ENCODE measurements around the gene MYCN. TPM values are rescaled to one million over a fixed set of nuclear protein-coding genes. Genes with fewer than 3 reads are reported as not detected.

The MYCN gene
- 0.32 TPM in 1 of 2 replicates, not detected in the other for total RNA-seq

DNA sequence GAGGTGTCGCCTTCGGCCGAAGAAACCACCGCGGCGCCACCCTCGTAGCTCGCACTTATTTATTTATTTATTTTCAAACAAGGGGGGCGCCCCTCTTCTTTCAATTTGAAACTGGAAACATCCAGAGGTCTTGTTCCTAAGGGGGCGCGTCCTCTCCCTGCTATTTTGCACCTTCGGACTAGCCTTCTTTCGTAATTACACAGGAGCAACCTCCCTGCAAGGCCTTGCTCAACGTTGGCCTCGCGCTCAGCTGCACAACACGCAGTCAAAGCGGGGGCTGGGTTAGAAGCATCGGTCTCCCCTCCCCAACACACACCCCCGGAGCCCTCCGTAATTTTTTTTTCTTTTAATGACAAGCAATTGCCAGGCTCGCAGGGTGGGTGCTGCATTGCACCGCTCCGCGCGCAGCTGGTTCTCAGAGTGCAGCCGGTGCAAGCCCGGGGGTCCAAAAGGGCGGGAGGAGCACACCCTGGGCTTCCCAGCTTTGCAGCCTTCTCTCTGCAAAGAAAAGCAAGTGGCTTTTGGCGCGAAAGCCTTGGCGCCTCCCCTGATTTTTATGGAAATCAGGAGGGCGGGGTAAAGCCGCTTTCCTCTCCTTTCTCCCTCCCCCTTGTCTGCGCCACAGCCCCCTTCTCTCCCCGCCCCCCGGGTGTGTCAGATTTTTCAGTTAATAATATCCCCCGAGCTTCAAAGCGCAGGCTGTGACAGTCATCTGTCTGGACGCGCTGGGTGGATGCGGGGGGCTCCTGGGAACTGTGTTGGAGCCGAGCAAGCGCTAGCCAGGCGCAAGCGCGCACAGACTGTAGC is at the start of gene MYCN:
Gene MYCN (plus strand): TSS at position 697 of the 807 bp plus-strand sequence. CDS start 1,515 bp downstream, outside the sequence.

All from epithelial cell of alveolus of lung (primary cell).